Progenitor cell of endocrine pancreas (in vitro differentiated cells): Measurements from ENCODE around the gene DOCK4. TPM values are rescaled to one million over a fixed set of nuclear protein-coding genes. Genes with fewer than 3 reads are reported as not detected.

Experiments
- DNase-seq: peaks from one replicate; pipeline ENCODE4 v3.0.0; 2021; ENCODE audit warnings: low spot score; ENCODE audit not compliant: unreplicated experiment
- H3K27ac Mint-ChIP-seq: 2 replicates; pipeline ENCODE4 v1.8.0; 2021; ENCODE audit warnings: mild to moderate bottlenecking, moderate library complexity, mixed read lengths
- H3K27me3 Mint-ChIP-seq: 2 replicates; pipeline ENCODE4 v1.8.0; 2021; ENCODE audit warnings: mixed read lengths
- H3K36me3 Mint-ChIP-seq: 2 replicates; pipeline ENCODE4 v1.8.0; 2022; ENCODE audit warnings: mixed read lengths; ENCODE audit not compliant: insufficient read depth
- H3K4me1 Mint-ChIP-seq: 2 replicates; pipeline ENCODE4 v1.8.0; 2021; ENCODE audit warnings: low read depth, mixed read lengths
- H3K4me3 Mint-ChIP-seq: 2 replicates; pipeline ENCODE4 v1.8.0; 2021; ENCODE audit warnings: low read depth, mild to moderate bottlenecking, moderate library complexity, mixed read lengths
- H3K9me3 Mint-ChIP-seq: 2 replicates; pipeline ENCODE4 v1.8.0; 2021; ENCODE audit warnings: low read depth, mixed read lengths
- total RNA-seq: library from RNA; stranded (reverse); gene quantifications from 2 replicates; pipeline ENCODE4 v1.2.1, GENCODE V29; 2021
- TF ChIP-seq, protein P1 (sequence below): fragments of 200-600 bp; sonication (generic); IDR thresholded peaks from one replicate; pipeline ENCODE4 v1.5.0; 2021; ENCODE audit warnings: antibody characterized with exemption, mild to moderate bottlenecking; ENCODE audit not compliant: unreplicated experiment

The DOCK4 gene
- total RNA-seq, 1 donor from 2014 or later = 28.8 TPM

DNA sequence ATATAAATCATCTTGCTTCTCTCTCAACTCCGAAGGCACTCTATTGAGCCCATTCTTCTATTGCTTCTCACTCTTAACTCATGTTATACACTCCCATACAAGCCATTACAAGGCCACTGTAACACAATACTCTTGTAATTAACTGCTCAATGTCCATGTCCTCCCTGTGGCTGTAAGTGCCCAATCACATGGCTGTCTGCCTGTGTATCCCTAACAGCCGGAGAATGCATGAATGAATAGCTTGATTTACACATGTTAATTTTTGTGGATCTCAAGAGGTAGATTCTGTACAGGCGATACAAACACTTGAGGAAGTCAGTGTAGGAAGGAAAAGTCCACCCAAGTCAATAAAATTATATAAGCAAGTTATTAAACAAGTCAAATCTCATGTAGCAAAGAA is 215.6 kb downstream of the DOCK4 start:
- Mint-ChIP-seq H3K4me1 (no peaks in the 10 kb centered on the region), H3K36me3 (peaks cover 9% of the 10 kb centered on the region), H3K9me3 (no peaks in the 10 kb centered on the region), H3K27ac (no peak overlapping the region), H3K27me3 (no peaks in the 10 kb centered on the region), H3K4me3 (no peak overlapping the region)
- TF ChIP-seq, protein P1, sequence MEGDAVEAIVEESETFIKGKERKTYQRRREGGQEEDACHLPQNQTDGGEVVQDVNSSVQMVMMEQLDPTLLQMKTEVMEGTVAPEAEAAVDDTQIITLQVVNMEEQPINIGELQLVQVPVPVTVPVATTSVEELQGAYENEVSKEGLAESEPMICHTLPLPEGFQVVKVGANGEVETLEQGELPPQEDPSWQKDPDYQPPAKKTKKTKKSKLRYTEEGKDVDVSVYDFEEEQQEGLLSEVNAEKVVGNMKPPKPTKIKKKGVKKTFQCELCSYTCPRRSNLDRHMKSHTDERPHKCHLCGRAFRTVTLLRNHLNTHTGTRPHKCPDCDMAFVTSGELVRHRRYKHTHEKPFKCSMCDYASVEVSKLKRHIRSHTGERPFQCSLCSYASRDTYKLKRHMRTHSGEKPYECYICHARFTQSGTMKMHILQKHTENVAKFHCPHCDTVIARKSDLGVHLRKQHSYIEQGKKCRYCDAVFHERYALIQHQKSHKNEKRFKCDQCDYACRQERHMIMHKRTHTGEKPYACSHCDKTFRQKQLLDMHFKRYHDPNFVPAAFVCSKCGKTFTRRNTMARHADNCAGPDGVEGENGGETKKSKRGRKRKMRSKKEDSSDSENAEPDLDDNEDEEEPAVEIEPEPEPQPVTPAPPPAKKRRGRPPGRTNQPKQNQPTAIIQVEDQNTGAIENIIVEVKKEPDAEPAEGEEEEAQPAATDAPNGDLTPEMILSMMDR = no peak
- DNase-seq = no peak

DNA sequence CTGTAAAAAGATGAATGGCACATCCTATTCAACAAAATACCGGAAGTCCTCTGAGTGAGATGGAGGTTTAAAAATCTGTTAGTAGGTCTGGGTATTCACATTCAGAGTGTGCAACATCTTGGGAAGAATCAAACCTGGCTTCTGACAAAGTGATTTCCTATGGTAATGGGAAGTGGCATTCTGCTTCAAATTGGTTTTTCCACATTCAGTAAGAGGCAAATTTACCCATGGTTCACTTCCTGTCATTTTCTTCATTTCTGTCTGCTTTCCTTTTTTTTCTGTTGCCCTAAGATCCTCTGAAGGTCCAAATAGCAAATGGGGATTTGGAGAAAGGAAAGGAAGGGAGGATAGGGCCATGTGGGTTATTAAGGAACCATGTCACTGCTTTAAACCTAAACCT is 218.3 kb downstream of the DOCK4 start:
- no peak overlapping the region for H3K27ac Mint-ChIP-seq
- TF ChIP-seq, protein P1 = no peak
- H3K36me3 Mint-ChIP-seq = peaks cover 25% of the 10 kb centered on the region

DNA sequence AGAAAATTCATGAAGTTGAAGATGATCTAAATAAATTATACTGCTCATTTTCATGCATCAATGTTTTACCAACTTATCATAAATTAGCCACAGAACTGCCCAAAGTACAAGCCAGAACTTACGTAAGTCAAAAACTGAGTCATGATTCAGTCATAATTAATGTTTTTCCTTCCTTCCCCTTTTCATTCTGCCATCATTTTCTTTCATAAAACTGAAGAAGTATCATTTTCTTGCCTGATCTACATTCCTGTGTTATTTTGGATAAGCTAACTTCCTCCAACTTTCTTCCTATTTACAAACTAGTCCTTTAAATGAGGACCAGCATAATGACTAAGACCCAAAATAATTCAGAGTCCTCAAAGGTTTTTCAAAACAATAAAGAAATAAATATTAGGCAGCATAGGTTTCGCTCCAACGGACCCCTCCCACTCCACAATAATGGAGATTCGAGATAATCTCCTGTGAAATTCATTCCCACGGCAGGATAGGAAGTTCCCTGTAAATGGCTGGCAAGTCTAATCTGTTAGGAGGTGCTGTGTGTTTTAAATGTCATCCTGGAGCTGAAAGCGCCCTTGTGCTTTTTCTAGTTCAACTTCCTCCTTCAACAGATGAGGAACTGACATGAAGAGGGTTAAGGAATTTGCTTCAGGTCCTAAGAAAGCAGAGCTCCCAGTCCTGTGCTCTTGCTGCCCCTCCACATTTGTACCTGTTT is 218.9 kb downstream of the DOCK4 start:
- DNase-seq = no peak

More for the DNA sequence above, 218.3 kb downstream of the DOCK4 start:
- H3K4me3 Mint-ChIP-seq = no peak overlapping the region
- no peak for DNase-seq
- H3K9me3 Mint-ChIP-seq = no peaks in the 10 kb centered on the region
- no peaks in the 10 kb centered on the region for H3K4me1 Mint-ChIP-seq
- no peaks in the 10 kb centered on the region for H3K27me3 Mint-ChIP-seq

DNA sequence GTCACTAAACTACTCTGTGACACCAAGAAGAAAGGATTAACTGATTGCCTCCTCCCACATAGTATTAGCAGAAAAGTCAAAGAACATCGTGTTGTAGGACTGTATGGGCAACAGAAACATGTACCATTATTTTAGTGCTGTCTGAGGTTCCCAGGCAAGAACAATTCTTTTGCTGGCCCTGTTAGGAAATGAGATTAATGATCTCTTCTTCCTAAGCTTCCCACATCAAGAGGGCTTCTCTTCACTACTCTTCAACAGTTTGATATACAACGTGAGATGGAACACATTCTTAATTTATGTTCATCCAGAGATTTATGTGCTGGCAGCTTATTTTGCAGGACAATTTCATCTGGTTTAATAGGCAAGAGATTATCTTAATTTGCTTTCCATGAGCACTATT is 219.6 kb downstream of the DOCK4 start:
- H3K27ac Mint-ChIP-seq = no peak overlapping the region
- TF ChIP-seq, protein P1 = no peak
- no peaks in the 10 kb centered on the region for H3K27me3 Mint-ChIP-seq
- H3K36me3 Mint-ChIP-seq = peaks cover 27% of the 10 kb centered on the region
- DNase-seq = no peak
- H3K9me3 Mint-ChIP-seq = no peaks in the 10 kb centered on the region
- no peak overlapping the region for H3K4me3 Mint-ChIP-seq
- no peaks in the 10 kb centered on the region for H3K4me1 Mint-ChIP-seq

More for the DNA sequence above, 218.9 kb downstream of the DOCK4 start:
- no peak overlapping the region for H3K4me3 Mint-ChIP-seq
- H3K36me3 Mint-ChIP-seq = peaks cover 26% of the 10 kb centered on the region
- H3K27ac Mint-ChIP-seq = no peak overlapping the region
- no peaks in the 10 kb centered on the region for H3K9me3 Mint-ChIP-seq
- no peaks in the 10 kb centered on the region for H3K27me3 Mint-ChIP-seq
- TF ChIP-seq, protein P1 = no peak
- H3K4me1 Mint-ChIP-seq = no peaks in the 10 kb centered on the region

DNA sequence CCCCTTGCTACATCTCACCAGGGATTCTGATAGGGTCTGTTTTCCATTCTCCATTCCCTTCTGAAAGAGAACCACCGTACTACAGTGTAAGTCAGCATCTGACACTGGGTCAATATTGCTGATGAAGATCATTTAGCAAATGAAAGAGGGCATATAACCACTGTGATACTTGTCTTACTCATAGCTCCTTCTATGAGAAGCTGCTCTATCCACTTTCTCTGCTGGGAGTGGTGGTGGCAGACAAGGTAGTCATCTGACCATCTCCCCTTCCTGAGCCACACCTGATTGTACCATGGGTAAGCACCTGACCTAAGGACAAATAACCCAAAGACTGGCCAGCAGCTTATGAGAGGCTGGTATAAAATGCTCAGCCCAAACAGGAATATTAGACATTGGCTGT is 220.4 kb downstream of the DOCK4 start:
- TF ChIP-seq, protein P1 = no peak
- Mint-ChIP-seq H3K9me3 (no peaks in the 10 kb centered on the region), H3K36me3 (peaks cover 28% of the 10 kb centered on the region), H3K4me1 (no peaks in the 10 kb centered on the region), H3K27me3 (no peaks in the 10 kb centered on the region), H3K4me3 (no peak overlapping the region), H3K27ac (no peak overlapping the region)
- DNase-seq = no peak
